Activated T-helper 2 cell treated with anti-CD3 and anti-CD28 coated beads, Interferon-gamma antibody, Interleukin-2, Interleukin-4, amounts not matched to agents 10 μg/mL and 5 μg/mL and 100 μg/mL, durations not matched to agents 14 hours and 24 hours and 36 hours (primary cell): ENCODE data around the gene PPAT. TPM values are rescaled to one million over a fixed set of nuclear protein-coding genes. Genes with fewer than 3 reads are reported as not detected.
A peak's percentile ranks its signal among the peaks of the same experiment; 100 is the strongest.

Experiments
- DNase-seq: peaks from one replicate; pipeline ENCODE4 v3.0.0; 2021; ENCODE audit warnings: low spot score
- H3K27ac Mint-ChIP-seq: one replicate; pipeline ENCODE4 v1.8.0; 2021; ENCODE audit warnings: mixed read lengths
- H3K27me3 Mint-ChIP-seq: one replicate; pipeline ENCODE4 v1.8.0; 2021; ENCODE audit warnings: low read depth, mixed read lengths
- H3K36me3 Mint-ChIP-seq: one replicate; pipeline ENCODE4 v1.8.0; 2021; ENCODE audit warnings: low read depth, mixed read lengths
- H3K4me1 Mint-ChIP-seq: one replicate; pipeline ENCODE4 v1.8.0; 2021; ENCODE audit warnings: low read depth, mixed read lengths
- H3K4me3 Mint-ChIP-seq: one replicate; pipeline ENCODE4 v1.8.0; 2021; ENCODE audit warnings: low read depth, mild to moderate bottlenecking, moderate library complexity, mixed read lengths
- H3K9me3 Mint-ChIP-seq: one replicate; pipeline ENCODE4 v1.8.0; 2021; ENCODE audit warnings: mixed read lengths
- intact Hi-C: fragments of 100-400 bp; cut with micrococcal nuclease; formaldehyde crosslinking; loops from one replicate; pipeline ENCODE4 v1.15.1; 2023
- total RNA-seq: library from RNA; stranded (reverse); gene quantifications from 2 replicates; pipeline ENCODE4 v1.2.3, GENCODE V29; 2022

PPAT gene
- total RNA-seq, 1 donor from 2014 or later, result 43.4 TPM

GRCh38 chr4:56405016-56405415, 30.4 kb downstream of the PPAT start:
- no peak for DNase-seq
- Mint-ChIP-seq H3K4me3 (no peak overlapping the region), H3K4me1 (peaks cover 6% of the 10 kb centered on the region), H3K27me3 (no peaks in the 10 kb centered on the region), H3K27ac (no peak overlapping the region), H3K36me3 (peaks cover 49% of the 10 kb centered on the region), H3K9me3 (no peaks in the 10 kb centered on the region)
- intact Hi-C loops, result no loop called here

GRCh38 chr4:56400560-56400959, 34.9 kb downstream of the PPAT start:
- Mint-ChIP-seq H3K27me3 (no peaks in the 10 kb centered on the region), H3K36me3 (peaks cover 45% of the 10 kb centered on the region), H3K4me1 (no peaks in the 10 kb centered on the region), H3K4me3 (no peak overlapping the region), H3K9me3 (no peaks in the 10 kb centered on the region), H3K27ac (no peak overlapping the region)
- intact Hi-C loops, result no loop called here
- no peak for DNase-seq

GRCh38 chr4:56391270-56391669, 44.1 kb downstream of the PPAT start:
- H3K9me3 Mint-ChIP-seq, result no peaks in the 10 kb centered on the region
- no peak overlapping the region for H3K4me3 Mint-ChIP-seq
- intact Hi-C loops, result no loop called here
- peaks cover 17% of the 10 kb centered on the region for H3K36me3 Mint-ChIP-seq
- DNase-seq, result no peak
- H3K27me3 Mint-ChIP-seq, result no peaks in the 10 kb centered on the region
- H3K27ac Mint-ChIP-seq, result no peak overlapping the region
- peaks cover 23% of the 10 kb centered on the region for H3K4me1 Mint-ChIP-seq

- intact Hi-C loops, result no loop called here
These were observed 45.9 kb downstream of the PPAT start for GRCh38 chr4:56389558-56389957.

GRCh38 chr4:56388306-56388705, 47.1 kb downstream of the PPAT start:
- H3K27ac Mint-ChIP-seq, result peak overlapping the region; percentile 98
- H3K4me3 Mint-ChIP-seq, result peak overlapping the region; percentile 92
- peaks cover 9% of the 10 kb centered on the region for H3K36me3 Mint-ChIP-seq
- no peaks in the 10 kb centered on the region for H3K27me3 Mint-ChIP-seq
- DNase-seq, result no peak
- H3K9me3 Mint-ChIP-seq, result no peaks in the 10 kb centered on the region
- intact Hi-C loops, result no loop called here
- peaks cover 25% of the 10 kb centered on the region for H3K4me1 Mint-ChIP-seq

More at GRCh38 chr4:56389558-56389957, 45.9 kb downstream of the PPAT start:
- H3K9me3 Mint-ChIP-seq, result no peaks in the 10 kb centered on the region
- peaks cover 23% of the 10 kb centered on the region for H3K4me1 Mint-ChIP-seq
- H3K4me3 Mint-ChIP-seq, result peak overlapping the region; percentile 9
- DNase-seq, result no peak
- H3K27ac Mint-ChIP-seq, result peak overlapping the region; percentile 1
- H3K27me3 Mint-ChIP-seq, result no peaks in the 10 kb centered on the region
- H3K36me3 Mint-ChIP-seq, result peaks cover 9% of the 10 kb centered on the region

GRCh38 chr4:56387023-56388001, 48.1 kb downstream of the PPAT start, which contains the start of gene AASDH:
TSS of gene AASDH (minus strand) at chr4:56387491. CDS start at chr4:56384299, 3,192 bp downstream.
- DNase-seq, result peak; percentile 91
- Mint-ChIP-seq H3K4me3 (peak within 1 kb of the TSS; percentile 92), H3K4me1 (peaks cover 25% of the 10 kb centered on the region), H3K27ac (peak within 1 kb of the TSS; percentile 98), H3K36me3 (peaks cover 6% of the 10 kb centered on the region), H3K27me3 (no peaks in the 10 kb centered on the region), H3K9me3 (no peaks in the 10 kb centered on the region)
- intact Hi-C loops, result loop anchor here (1.0 to 2.0 kb wide), 6 partner anchors 23 to 590 kb away; partner anchors contain the start of genes CEP135, NOA1 and PAICS

- no peak for DNase-seq
- Mint-ChIP-seq H3K27ac (peak overlapping the region; percentile 98), H3K4me1 (peaks cover 25% of the 10 kb centered on the region), H3K27me3 (no peaks in the 10 kb centered on the region), H3K4me3 (peak overlapping the region; percentile 92), H3K36me3 (peaks cover 2% of the 10 kb centered on the region), H3K9me3 (no peaks in the 10 kb centered on the region)
- intact Hi-C loops, result loop anchor here (2.0 kb wide), 1 partner anchor 25 kb away; no protein-coding TSS in a partner anchor
These were observed 49.3 kb downstream of the PPAT start for GRCh38 chr4:56386091-56386490.

GRCh38 chr4:56375458-56375857, 60.0 kb downstream of the PPAT start:
- intact Hi-C loops, result no loop called here
- Mint-ChIP-seq H3K27ac (no peak overlapping the region), H3K36me3 (peaks cover 9% of the 10 kb centered on the region), H3K4me1 (peaks cover 3% of the 10 kb centered on the region), H3K4me3 (no peak overlapping the region), H3K27me3 (no peaks in the 10 kb centered on the region), H3K9me3 (no peaks in the 10 kb centered on the region)
- DNase-seq, result no peak

GRCh38 chr4:56374956-56375355, 60.5 kb downstream of the PPAT start:
- Mint-ChIP-seq H3K4me1 (peaks cover 4% of the 10 kb centered on the region), H3K27me3 (no peaks in the 10 kb centered on the region)

GRCh38 chr4:56372774-56373173, 62.6 kb downstream of the PPAT start:
- intact Hi-C loops, result no loop called here
- Mint-ChIP-seq H3K4me1 (peaks cover 4% of the 10 kb centered on the region), H3K27ac (no peak overlapping the region), H3K9me3 (no peaks in the 10 kb centered on the region), H3K27me3 (no peaks in the 10 kb centered on the region), H3K4me3 (no peak overlapping the region), H3K36me3 (peaks cover 24% of the 10 kb centered on the region)
- no peak for DNase-seq

More at GRCh38 chr4:56374956-56375355, 60.5 kb downstream of the PPAT start:
- DNase-seq, result no peak
- H3K4me3 Mint-ChIP-seq, result no peak overlapping the region
- intact Hi-C loops, result no loop called here
- no peak overlapping the region for H3K27ac Mint-ChIP-seq
- H3K36me3 Mint-ChIP-seq, result peaks cover 12% of the 10 kb centered on the region
- H3K9me3 Mint-ChIP-seq, result no peaks in the 10 kb centered on the region

GRCh38 chr4:56371426-56372220, 63.8 kb downstream of the PPAT start:
- peaks cover 2% of the 10 kb centered on the region for H3K4me1 Mint-ChIP-seq
- intact Hi-C loops, result no loop called here
- H3K9me3 Mint-ChIP-seq, result no peaks in the 10 kb centered on the region
- no peak overlapping the region for H3K27ac Mint-ChIP-seq
- peaks cover 19% of the 10 kb centered on the region for H3K36me3 Mint-ChIP-seq
- no peak for DNase-seq
- no peak overlapping the region for H3K4me3 Mint-ChIP-seq
- no peaks in the 10 kb centered on the region for H3K27me3 Mint-ChIP-seq

GRCh38 chr4:56370377-56370776, 65.0 kb downstream of the PPAT start:
- H3K9me3 Mint-ChIP-seq, result no peaks in the 10 kb centered on the region
- no peaks in the 10 kb centered on the region for H3K27me3 Mint-ChIP-seq
- DNase-seq, result no peak
- intact Hi-C loops, result no loop called here
- peaks cover 2% of the 10 kb centered on the region for H3K4me1 Mint-ChIP-seq
- H3K36me3 Mint-ChIP-seq, result peaks cover 25% of the 10 kb centered on the region
- H3K4me3 Mint-ChIP-seq, result no peak overlapping the region
- H3K27ac Mint-ChIP-seq, result no peak overlapping the region
